Cardiac fibroblast (primary cell): ENCODE results near the gene CREBZF.
A peak's percentile ranks its signal among the peaks of the same experiment; 100 is the strongest.

Source experiments
- DNase-seq, 2 donors: peaks; one replicate each; pipeline versions ENCODE4 v3.0.0 to v3.0.0-alpha.2; 2010; ENCODE audit warnings: low read depth in 2 of 2
- H3K4me3 ChIP-seq, 2 donors: replicated peaks in 1 of 2; 1 replicate in 1 of 2; 2 replicates in 1 of 2; pipeline ENCODE4 v1.5.1; 2011; ENCODE audit warnings: low read depth in 2 of 2, low read length in 2 of 2, mild to moderate bottlenecking in 2 of 2, moderate library complexity in 1 of 2
- CTCF ChIP-seq: IDR thresholded peaks from one replicate; pipeline ENCODE4 v1.5.1; 2011; ENCODE audit warnings: low read depth, mild to moderate bottlenecking, low read length, inconsistent platforms

Gene CREBZF

DNA sequence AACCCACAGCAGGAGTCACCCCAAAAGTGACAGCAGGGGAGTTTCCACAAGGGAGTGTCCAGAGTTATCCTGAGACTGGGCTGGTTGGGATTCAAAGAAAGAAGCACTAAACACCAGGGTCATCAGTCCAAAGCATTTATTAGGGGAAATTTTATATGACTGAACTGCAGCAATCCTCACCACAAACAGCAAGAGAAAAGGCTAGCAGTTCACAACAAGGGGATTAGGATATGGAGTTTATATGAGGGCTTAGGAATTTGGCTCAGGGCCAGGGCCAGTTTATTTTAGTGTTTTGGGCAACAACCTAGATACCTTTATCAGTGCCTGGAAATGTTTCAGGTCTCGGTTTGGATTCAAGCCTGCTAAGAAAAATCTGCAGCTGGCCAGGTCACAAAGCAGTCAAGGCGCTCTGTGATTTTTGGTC, 21.7 kb downstream of the CREBZF start:
- TF ChIP-seq CTCF = no peak
- H3K4me3 ChIP-seq = no peak overlapping the region
- DNase-seq = peak in 1 of 2 donors; percentile 76

DNA sequence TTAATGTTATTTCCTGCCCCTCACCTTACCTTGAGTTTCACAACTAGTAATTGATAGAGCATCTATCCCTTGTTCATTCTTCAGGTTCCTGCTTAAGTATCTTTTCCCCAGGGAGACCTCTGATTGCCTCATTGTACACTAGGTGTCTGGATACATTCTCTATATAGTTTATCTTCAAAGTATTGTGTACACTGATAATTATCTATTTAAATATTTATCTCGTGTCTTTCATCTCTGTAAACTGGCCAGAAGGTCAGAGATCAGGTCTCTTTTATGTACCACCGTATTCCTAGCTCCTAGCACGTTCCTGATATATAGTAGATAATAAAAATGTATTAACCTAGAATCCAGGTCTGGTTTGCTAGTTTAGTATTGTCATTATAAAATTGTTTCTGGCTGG, 30.2 kb downstream of the CREBZF start:
- no peak for DNase-seq
- H3K4me3 ChIP-seq = no peak overlapping the region
- no peak for TF ChIP-seq CTCF

DNA sequence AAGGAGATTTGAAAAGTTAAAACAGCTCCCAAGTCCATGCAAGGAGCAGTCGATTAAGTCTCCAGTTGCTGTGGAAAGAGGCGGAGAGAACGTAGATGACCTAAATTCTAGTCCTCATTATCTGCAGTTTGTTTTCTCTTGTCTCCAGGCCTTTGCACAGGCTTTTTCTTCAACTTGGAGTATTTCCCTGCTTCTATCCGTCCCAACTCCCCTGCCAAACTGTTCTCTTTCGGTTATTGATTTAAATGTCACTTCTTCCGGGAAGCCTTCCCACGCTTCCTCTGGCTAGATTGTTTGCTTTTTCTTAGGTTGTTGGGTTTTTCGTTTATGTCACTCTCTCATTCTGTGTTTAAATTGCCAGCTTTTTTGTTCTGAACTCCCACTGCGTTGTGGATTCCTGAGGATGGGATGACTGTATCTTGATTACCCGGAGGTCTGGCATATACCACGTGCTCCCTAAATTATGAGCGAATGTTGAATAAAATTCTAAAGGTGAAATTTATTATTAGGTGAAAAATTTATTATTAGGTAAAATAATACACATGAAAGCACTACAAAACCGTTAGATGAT, 36.1 kb downstream of the CREBZF start:
- peak in 1 of 2 donors; percentile 3 for DNase-seq
- no peak for TF ChIP-seq CTCF

DNA sequence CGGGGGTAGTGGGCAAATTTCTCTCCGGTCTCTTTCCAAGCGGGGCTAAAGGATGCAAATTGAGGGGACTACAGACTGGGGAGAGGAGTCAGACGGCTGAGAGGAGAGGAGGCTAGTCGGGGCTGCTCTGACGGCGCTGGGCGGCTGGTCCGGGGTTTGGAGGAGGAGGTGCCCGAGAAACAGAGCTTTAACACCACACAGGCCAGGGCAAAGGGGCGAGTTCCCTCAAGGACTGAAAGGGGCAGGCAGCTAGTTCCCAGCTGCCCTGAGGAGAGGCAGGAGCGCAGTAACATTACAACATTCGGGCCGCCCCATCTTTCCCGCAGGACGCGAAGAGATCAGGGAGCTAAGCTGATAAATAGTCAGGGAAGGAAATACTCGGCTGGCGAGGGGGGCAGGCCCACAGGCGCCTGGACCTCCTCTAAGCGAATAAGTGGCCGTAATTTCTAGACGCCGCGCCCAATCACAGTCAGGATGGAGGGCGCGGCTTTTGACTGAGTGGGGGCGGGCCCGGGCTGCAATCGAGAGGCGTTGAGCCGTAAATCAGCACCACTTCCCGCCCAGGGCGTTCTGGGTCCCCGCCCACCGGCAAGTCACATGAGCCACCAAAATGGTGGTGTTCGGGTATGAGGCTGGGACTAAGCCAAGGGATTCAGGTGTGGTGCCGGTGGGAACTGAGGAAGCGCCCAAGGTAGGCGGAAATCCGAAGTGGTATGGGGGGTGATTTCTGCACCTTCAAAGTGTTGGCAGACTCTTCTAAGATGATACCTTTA, 36.7 kb downstream of the CREBZF start, which contains the start of gene TMEM126B:
TSS of gene TMEM126B (plus strand) at position 596 of the 773 bp plus-strand sequence. CDS start at position 611, 15 bp downstream.
- H3K4me3 ChIP-seq = peak within 1 kb of the TSS; percentile 66 to 85
- TF ChIP-seq CTCF = no peak
- peak; percentile 96 to 97 for DNase-seq

More for the DNA sequence above, 36.1 kb downstream of the CREBZF start:
- H3K4me3 ChIP-seq = peak overlapping the region; percentile 66 to 85

- peak; percentile 33 to 54 for DNase-seq
- no peak for TF ChIP-seq CTCF
- H3K4me3 ChIP-seq = peak within 1 kb of the TSS; percentile 66 to 85
Measured at GRCh38 chr11:85627332-85627997, 37.5 kb downstream of the CREBZF start, which contains the start of gene DLG2. Gene DLG2, minus strand, starts transcription at chr11:85627344.

GRCh38 chr11:85626496-85626895, 38.4 kb downstream of the CREBZF start:
- TF ChIP-seq CTCF = no peak
- H3K4me3 ChIP-seq = no peak overlapping the region
- no peak for DNase-seq
